Measurements from ENCODE around the gene PLCB1.
A peak's percentile ranks its signal among the peaks of the same experiment; 100 is the strongest.

PLCB1 gene

DNA sequence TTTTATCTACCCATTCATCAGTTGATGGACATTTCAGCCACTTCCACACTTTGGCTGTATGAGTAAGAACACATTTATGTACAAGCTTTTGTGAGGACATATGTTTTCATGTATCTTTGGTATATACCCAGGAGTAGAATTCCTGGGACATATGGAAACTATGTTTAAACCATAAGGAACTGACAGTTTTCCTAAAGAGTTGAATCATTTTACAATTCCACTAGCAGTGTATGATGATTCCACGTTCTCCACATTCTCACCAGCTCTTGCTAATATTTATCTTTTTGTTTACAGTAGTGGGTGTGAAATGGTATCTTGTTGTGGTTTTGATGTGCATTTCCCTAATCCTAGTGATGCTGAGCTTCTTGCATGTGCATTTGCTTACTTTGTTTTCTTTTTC, 338.1 kb downstream of the PLCB1 start:
- Histone ChIP-seq H3K9ac (ENCODE audit: insufficient read length) (no peak overlapping the region), H3K27ac (no peak overlapping the region), H3K36me3 (ENCODE audit: insufficient read depth, low read length) (no peaks in the 10 kb centered on the region), H3K9me3 (ENCODE audit: low read depth, low read length) (no peaks in the 10 kb centered on the region), H3K4me3 (no peak overlapping the region)
- no peak for DNase-seq (ENCODE audit: low read depth, low spot score)
- TF ChIP-seq POLR2AphosphoS5 (IDR thresholded peaks at IDR 0.05; ENCODE audit: borderline replicate concordance, low read depth, low read length) = no peak
- TF ChIP-seq FOXP2 (optimal IDR thresholded peaks at IDR 0.05; ENCODE audit: control extremely low read depth, extremely low read length, insufficient read depth) = no peak
- TF ChIP-seq EZH2 (IDR thresholded peaks at IDR 0.05) = no peak

GRCh38 chr20:8471465-8471864, 339.4 kb downstream of the PLCB1 start:
- H3K4me3 ChIP-seq = peak overlapping the region; percentile 48; the same call in 1 of the 2 replicates
- H3K9ac ChIP-seq (ENCODE audit: insufficient read length) = peak overlapping the region; percentile 55
- TF ChIP-seq EZH2 (IDR thresholded peaks at IDR 0.05) (no peak), POLR2AphosphoS5 (IDR thresholded peaks at IDR 0.05; ENCODE audit: borderline replicate concordance, low read depth, low read length) (no peak), FOXP2 (optimal IDR thresholded peaks at IDR 0.05; ENCODE audit: control extremely low read depth, extremely low read length, insufficient read depth) (no peak)
- no peaks in the 10 kb centered on the region for H3K36me3 ChIP-seq (ENCODE audit: insufficient read depth, low read length)
- peak; percentile 22 for DNase-seq (ENCODE audit: low read depth, low spot score)
- no peaks in the 10 kb centered on the region for H3K9me3 ChIP-seq (ENCODE audit: low read depth, low read length)
- no peak overlapping the region for H3K27ac ChIP-seq

DNA sequence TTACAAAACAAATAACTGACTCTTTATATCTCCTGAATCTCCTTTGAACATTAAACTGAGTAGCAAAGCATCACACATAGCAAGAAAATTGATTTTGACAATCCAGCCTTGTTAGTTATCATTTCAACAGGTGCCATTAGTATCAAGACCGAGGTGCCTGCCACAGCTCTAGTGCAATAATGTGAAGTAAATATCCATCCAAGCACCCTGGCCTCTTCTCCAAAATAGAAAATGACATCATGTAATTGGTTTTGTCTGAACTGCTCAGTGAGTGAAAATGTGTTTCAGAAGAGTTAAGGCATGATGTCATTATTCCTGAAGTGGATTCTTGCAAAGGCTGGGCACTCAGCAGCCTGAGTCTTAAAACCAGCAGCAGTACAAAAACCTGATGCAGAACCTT, 341.4 kb downstream of the PLCB1 start:
- Histone ChIP-seq H3K9me3 (ENCODE audit: low read depth, low read length) (no peaks in the 10 kb centered on the region), H3K9ac (ENCODE audit: insufficient read length) (no peak overlapping the region), H3K36me3 (ENCODE audit: insufficient read depth, low read length) (no peaks in the 10 kb centered on the region), H3K27ac (no peak overlapping the region), H3K4me3 (no peak overlapping the region)
- no peak for DNase-seq (ENCODE audit: low read depth, low spot score)
- TF ChIP-seq FOXP2 (optimal IDR thresholded peaks at IDR 0.05; ENCODE audit: control extremely low read depth, extremely low read length, insufficient read depth) (no peak), POLR2AphosphoS5 (IDR thresholded peaks at IDR 0.05; ENCODE audit: borderline replicate concordance, low read depth, low read length) (no peak), EZH2 (IDR thresholded peaks at IDR 0.05) (no peak)

GRCh38 chr20:8474027-8474668, 342.1 kb downstream of the PLCB1 start:
- H3K9me3 ChIP-seq (ENCODE audit: low read depth, low read length) = no peaks in the 10 kb centered on the region
- TF ChIP-seq POLR2AphosphoS5 (IDR thresholded peaks at IDR 0.05; ENCODE audit: borderline replicate concordance, low read depth, low read length) (no peak), FOXP2 (optimal IDR thresholded peaks at IDR 0.05; ENCODE audit: control extremely low read depth, extremely low read length, insufficient read depth) (no peak)
- DNase-seq (ENCODE audit: low read depth, low spot score) = no peak
- no peak overlapping the region for H3K27ac ChIP-seq
- no peak overlapping the region for H3K4me3 ChIP-seq
- no peaks in the 10 kb centered on the region for H3K36me3 ChIP-seq (ENCODE audit: insufficient read depth, low read length)
- no peak overlapping the region for H3K9ac ChIP-seq (ENCODE audit: insufficient read length)

DNA sequence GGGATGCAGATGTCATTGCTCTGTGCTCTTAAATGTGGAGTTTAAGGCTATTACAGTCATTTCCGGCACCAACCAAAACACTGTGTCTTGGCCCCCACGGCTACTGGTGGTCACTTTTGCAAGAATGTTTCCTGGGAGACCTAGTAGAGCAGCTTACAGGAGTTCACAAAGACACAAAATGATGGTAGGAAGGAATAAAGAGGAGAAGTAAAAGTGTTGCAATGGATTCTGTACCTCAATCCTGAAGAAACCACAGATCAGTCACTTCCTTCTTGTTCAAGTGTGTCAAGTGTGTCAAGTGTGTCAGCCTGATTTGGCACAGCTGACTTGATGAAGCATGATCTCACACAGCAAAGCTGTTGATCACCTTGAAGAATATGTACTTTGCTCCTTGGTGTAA, 344.0 kb downstream of the PLCB1 start:
- H3K9me3 ChIP-seq (ENCODE audit: low read depth, low read length) = no peaks in the 10 kb centered on the region
- no peaks in the 10 kb centered on the region for H3K36me3 ChIP-seq (ENCODE audit: insufficient read depth, low read length)
- H3K4me3 ChIP-seq = no peak overlapping the region
- DNase-seq (ENCODE audit: low read depth, low spot score) = no peak
- H3K27ac ChIP-seq = no peak overlapping the region
- no peak for TF ChIP-seq FOXP2 (optimal IDR thresholded peaks at IDR 0.05; ENCODE audit: control extremely low read depth, extremely low read length, insufficient read depth)
- no peak for TF ChIP-seq POLR2AphosphoS5 (IDR thresholded peaks at IDR 0.05; ENCODE audit: borderline replicate concordance, low read depth, low read length)
- no peak for TF ChIP-seq EZH2 (IDR thresholded peaks at IDR 0.05)
- H3K9ac ChIP-seq (ENCODE audit: insufficient read length) = no peak overlapping the region

DNA sequence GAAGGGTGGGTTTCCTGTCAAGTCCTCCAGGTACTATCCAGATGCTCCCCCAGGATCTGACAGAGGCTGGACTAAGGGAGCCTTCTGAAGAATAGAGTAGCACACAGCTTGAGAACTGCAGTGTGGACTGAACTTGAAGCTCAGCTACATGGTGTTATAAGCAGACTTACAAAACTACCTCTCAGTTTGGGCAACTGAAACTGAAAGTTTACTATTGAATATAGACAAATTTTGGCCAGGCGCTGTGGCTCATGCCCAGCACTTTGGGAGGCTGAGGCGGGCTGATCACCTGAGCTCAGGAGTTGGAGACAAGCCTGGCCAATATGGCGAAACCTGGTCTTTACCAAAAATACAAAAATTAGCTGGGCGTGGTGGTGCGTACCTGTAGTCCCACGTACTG, 348.5 kb downstream of the PLCB1 start:
- Histone ChIP-seq H3K4me3 (no peak overlapping the region), H3K9me3 (ENCODE audit: low read depth, low read length) (no peaks in the 10 kb centered on the region), H3K9ac (ENCODE audit: insufficient read length) (no peak overlapping the region), H3K27ac (no peak overlapping the region), H3K36me3 (ENCODE audit: insufficient read depth, low read length) (no peaks in the 10 kb centered on the region)
- no peak for DNase-seq (ENCODE audit: low read depth, low spot score)
- TF ChIP-seq FOXP2 (optimal IDR thresholded peaks at IDR 0.05; ENCODE audit: control extremely low read depth, extremely low read length, insufficient read depth) (no peak), EZH2 (IDR thresholded peaks at IDR 0.05) (no peak), POLR2AphosphoS5 (IDR thresholded peaks at IDR 0.05; ENCODE audit: borderline replicate concordance, low read depth, low read length) (no peak)

GRCh38 chr20:8487696-8488095, 355.6 kb downstream of the PLCB1 start:
- Histone ChIP-seq H3K36me3 (ENCODE audit: insufficient read depth, low read length) (no peaks in the 10 kb centered on the region), H3K9ac (ENCODE audit: insufficient read length) (no peak overlapping the region), H3K9me3 (ENCODE audit: low read depth, low read length) (no peaks in the 10 kb centered on the region), H3K4me3 (no peak overlapping the region), H3K27ac (no peak overlapping the region)
- DNase-seq (ENCODE audit: low read depth, low spot score) = no peak
- no peak for TF ChIP-seq FOXP2 (optimal IDR thresholded peaks at IDR 0.05; ENCODE audit: control extremely low read depth, extremely low read length, insufficient read depth)
- TF ChIP-seq EZH2 (IDR thresholded peaks at IDR 0.05) = no peak
- no peak for TF ChIP-seq POLR2AphosphoS5 (IDR thresholded peaks at IDR 0.05; ENCODE audit: borderline replicate concordance, low read depth, low read length)

GRCh38 chr20:8489094-8489883, 357.2 kb downstream of the PLCB1 start:
- Histone ChIP-seq H3K36me3 (ENCODE audit: insufficient read depth, low read length) (no peaks in the 10 kb centered on the region), H3K9me3 (ENCODE audit: low read depth, low read length) (no peaks in the 10 kb centered on the region), H3K27ac (no peak overlapping the region), H3K9ac (ENCODE audit: insufficient read length) (no peak overlapping the region), H3K4me3 (no peak overlapping the region)
- no peak for TF ChIP-seq EZH2 (IDR thresholded peaks at IDR 0.05)
- no peak for TF ChIP-seq POLR2AphosphoS5 (IDR thresholded peaks at IDR 0.05; ENCODE audit: borderline replicate concordance, low read depth, low read length)
- no peak for TF ChIP-seq FOXP2 (optimal IDR thresholded peaks at IDR 0.05; ENCODE audit: control extremely low read depth, extremely low read length, insufficient read depth)
- no peak for DNase-seq (ENCODE audit: low read depth, low spot score)

Data from SK-N-MC (cell line).